GM21737 (cell line): ENCODE data around the gene PAPPA2.
A peak's percentile ranks its signal among the peaks of the same experiment; 100 is the strongest.

Experiments used
- ATAC-seq: cut with Tn5 transposase; IDR thresholded peaks from one replicate; pipeline ENCODE4 v1.9.1; 2021; ENCODE audit warnings: mild to moderate bottlenecking, moderate library complexity; ENCODE audit not compliant: unreplicated experiment

PAPPA2 gene

GRCh38 chr1:176691251-176692228 lies 228.6 kb downstream of the PAPPA2 start:
- ATAC-seq: peak; percentile 78

- ATAC-seq: no peak
Observed at GRCh38 chr1:176692431-176692830, 229.5 kb downstream of the PAPPA2 start.

- ATAC-seq: no peak
Observed at GRCh38 chr1:176692988-176693696, 230.2 kb downstream of the PAPPA2 start.

GRCh38 chr1:176693697-176694329 lies 230.8 kb downstream of the PAPPA2 start:
- ATAC-seq: no peak

GRCh38 chr1:176694713-176695112 lies 231.7 kb downstream of the PAPPA2 start:
- no peak for ATAC-seq

- no peak for ATAC-seq
Observed at GRCh38 chr1:176696109-176696508, 233.1 kb downstream of the PAPPA2 start.

DNA sequence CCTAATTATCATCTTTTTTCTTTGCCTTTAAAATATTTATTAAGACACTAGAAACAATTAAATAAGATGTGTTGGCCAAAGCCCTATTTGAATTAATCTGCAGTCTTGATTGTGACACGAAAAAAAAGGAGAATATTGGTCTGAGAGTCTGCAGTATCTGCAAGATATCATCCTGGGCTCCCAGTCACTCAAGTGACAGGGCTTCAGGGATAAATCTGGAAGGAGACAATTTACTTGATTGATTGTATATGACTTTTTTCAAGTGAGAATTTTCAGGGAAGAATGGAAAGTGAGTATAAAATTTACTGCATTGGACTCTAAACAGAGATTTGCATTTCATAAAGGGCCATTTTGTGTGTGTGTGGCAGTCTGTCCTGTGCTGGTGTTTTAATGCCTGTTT lies 233.7 kb downstream of the PAPPA2 start:
- no peak for ATAC-seq

DNA sequence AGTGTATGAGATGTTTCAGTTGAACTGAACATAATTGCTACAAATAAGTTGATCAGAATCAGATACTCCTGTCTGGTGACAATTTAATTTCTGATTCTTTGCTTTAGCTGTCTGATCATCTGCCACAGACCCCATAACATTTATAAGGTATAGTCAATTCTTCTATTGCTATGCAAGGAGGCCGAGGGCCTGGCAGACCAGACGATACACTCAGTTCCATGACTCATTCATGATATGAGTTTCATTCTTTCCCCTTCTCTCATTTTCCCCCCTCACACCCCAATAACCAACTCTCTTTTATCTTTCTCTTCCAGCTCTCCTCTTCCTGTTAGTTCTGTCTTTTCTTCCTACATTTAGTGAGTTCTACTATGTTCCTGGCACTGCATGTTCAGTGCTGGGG lies 236.8 kb downstream of the PAPPA2 start:
- no peak for ATAC-seq

DNA sequence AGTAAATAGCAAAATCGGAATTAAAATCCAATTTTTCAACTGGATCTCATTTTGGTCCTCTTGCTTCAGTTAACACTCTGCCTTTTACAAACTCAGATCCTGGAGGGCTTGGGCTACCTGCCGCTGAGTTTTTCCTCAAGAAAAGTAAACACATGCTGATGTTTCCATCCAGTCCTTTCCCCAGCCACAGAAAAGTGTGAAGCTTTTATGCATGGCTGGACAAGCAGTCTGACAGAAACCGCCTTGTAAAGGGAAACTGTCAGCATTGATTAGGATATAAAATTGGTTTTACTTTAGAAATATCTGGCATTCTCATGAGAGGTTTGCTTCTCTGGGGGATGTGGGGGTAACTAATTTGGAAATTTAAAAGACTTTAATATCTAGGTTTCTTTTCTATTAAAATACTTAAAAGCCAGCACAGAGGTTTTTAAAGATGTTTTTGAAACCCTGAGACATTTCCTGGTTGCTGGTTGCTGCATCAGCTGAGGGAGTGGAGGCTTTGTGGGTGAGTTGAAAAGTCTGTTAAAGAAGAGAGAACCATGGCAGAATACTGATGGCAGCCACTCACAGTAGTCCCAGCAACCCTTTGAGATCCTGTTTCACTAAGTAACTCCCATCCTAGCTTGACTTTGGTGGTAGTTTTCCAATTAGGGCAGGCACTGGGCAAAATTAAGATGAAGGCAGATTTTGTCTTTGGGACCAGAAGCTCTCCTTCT lies 238.3 kb downstream of the PAPPA2 start:
- ATAC-seq: no peak

DNA sequence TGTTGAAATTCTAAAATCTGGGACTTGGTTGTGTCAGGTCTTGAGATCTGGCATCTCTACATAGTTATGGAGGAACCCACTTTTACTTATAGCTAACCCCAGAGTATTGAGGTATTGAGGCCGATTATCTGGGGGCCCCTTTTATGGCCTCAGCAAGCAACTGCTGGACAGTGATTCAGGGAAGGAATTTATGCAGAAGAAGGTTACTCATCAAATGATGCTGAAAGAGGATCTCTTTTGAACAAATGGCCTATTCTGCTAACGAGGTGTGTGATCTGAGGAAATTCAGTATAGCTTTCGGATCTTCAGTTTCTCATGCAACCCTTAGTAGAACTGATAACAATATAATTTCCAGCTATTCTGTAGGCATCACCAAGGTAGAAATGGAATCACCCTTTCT lies 239.9 kb downstream of the PAPPA2 start:
- no peak for ATAC-seq

DNA sequence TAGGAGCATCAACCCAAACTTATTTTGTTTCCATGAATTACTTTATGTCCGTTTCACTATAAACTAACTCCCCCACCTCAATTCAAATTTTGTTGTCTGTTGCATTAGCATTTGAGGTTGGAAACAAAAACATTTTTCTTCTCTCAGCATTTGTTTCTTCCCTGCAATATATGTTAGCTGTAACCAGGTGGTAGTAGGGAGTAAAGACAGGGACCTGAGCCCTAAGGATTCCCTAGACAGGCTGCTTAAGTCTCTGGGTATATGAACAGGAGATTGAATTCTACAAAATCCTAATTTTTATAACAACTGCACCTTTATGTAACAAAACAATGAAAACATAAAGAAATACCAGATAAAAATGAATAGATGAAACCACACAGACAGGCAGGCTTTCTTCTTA lies 242.6 kb downstream of the PAPPA2 start:
- no peak for ATAC-seq

- ATAC-seq: no peak
Observed at GRCh38 chr1:176717066-176717750, 254.2 kb downstream of the PAPPA2 start.

DNA sequence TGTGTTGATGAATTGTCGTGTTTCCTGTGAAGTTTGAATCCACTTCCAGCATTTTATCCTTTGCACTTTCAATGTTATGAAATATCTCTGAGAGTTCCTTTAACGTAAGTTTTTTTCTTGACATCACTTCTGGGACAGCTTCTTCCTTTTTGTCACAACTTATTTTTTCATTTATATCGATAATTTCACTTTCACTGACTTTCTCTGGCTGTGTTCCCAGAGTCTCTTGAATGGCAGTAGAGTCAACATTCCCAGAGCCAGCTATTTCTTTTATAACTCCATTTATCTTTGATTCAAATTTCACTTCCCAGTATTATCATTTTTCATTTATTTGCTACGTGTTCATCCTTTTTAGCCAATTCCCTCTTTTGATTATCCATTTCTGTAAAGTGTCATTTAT lies 256.5 kb downstream of the PAPPA2 start:
- no peak for ATAC-seq

- ATAC-seq: no peak
Observed at GRCh38 chr1:176720838-176721237, 257.9 kb downstream of the PAPPA2 start.

GRCh38 chr1:176733661-176734060 lies 270.7 kb downstream of the PAPPA2 start:
- ATAC-seq: no peak

GRCh38 chr1:176735201-176735600 lies 272.2 kb downstream of the PAPPA2 start:
- no peak for ATAC-seq

GRCh38 chr1:176736015-176736414 lies 273.0 kb downstream of the PAPPA2 start:
- ATAC-seq: no peak

DNA sequence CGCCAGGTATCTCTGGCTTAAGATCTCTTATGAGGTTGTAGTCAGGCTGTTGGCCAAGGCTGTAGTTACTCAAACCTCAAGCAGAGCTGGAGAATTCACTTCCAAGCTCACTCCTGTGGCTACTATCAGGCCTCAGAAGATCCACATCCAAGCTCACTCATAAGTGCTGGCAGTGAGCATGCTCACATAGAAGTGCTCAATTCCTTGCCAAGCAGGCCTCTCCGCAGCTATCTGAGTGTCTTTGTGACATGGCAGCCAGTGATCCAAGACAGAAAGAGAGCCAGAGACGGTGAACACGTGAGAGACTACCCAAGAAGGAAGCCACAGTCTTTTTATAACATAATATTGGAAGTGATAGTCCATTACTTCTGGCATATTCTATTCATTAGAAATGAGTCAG lies 278.2 kb downstream of the PAPPA2 start:
- ATAC-seq: no peak

- ATAC-seq: no peak
Observed at GRCh38 chr1:176742322-176742721, 279.3 kb downstream of the PAPPA2 start.

- no peak for ATAC-seq
Observed at GRCh38 chr1:176744142-176744541, 281.2 kb downstream of the PAPPA2 start.
